Measurements from ENCODE around the gene TBC1D2B. TPM values are rescaled to one million over a fixed set of nuclear protein-coding genes. Genes with fewer than 3 reads are reported as not detected.
"Not testable (repeated sequence)": the region's sequence is repeated elsewhere in the genome, so short reads cannot be mapped to it uniquely, and the experiment has no call there.

TBC1D2B gene
- total and polyA plus RNA-seq, 2 donors: 31.6 to 55.0 TPM

DNA sequence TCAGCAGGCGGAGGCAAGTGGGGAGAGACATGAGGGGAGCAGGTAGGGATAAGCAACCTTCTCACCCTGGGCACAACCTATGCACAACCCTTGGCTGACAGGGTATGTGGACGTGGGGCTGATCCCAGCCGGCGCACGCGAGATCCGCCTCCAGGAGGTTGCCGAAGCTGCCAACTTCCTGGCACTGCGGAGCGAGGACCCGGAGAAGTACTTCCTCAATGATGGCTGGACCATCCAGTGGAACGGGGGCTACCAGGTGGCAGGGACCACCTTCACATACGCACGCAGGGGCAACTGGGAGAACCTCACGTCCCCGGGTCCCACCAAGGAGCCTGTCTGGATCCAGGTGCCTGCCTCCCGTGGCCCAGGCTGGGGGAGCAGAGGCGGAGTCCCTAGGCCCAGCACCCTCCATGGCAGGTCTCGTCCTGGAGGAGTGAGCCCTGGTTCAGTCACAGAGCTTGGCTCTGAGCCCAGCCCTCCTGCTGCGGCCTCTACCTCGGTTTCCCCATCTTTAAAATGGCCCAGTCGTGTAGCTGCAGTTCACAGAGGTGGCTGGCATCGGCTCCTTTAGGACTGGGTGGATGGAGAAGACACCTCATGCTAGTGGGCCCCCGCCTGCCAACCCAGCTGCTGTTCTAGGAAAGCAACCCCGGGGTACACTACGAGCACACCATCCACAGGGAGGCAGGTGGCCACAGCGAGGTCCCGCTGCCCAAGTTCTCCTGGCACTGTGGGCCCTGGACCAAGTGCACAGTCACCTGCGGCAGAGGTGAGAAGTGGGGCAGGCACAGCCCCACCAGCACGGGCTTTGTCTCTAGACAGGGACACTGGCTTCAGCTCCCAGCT lies 96.0 kb downstream of the TBC1D2B start:
- 88% methylated on average over 30 of the region's 30 CpGs for WGBS
- DNase-seq (ENCODE audit: extremely low spot score): no peak
- no peak overlapping the region for H3K27ac ChIP-seq (ENCODE audit: low read depth)
- no peaks in the 10 kb centered on the region for H3K4me1 ChIP-seq (ENCODE audit: insufficient read depth)
- no peaks in the 10 kb centered on the region for H3K36me3 ChIP-seq (ENCODE audit: insufficient read depth)
- H3K4me3 ChIP-seq (ENCODE audit: low read depth, low read length): no peak overlapping the region

DNA sequence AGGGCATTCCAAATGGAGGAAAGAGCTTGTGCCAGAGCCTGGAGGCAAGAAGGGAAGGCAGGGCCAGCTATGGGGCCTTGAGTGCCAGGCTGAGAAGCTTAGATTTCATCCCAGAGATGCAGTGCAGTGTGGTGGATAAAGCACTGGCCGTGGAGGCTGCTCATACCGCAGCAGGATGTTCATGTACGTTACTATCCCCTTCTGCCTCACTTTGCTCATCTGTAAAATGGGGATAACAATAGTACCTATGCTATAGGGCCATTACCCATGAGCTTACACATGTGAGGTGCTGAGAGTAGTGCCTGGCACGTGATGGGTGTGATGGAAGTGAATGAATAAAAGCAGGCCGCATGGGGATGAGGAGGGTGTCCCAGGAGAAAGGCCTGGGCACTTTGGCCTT lies 96.8 kb downstream of the TBC1D2B start:
- not testable (repeated sequence) for H3K36me3 ChIP-seq (ENCODE audit: insufficient read depth); DNase-seq (ENCODE audit: extremely low spot score); H3K4me3 ChIP-seq (ENCODE audit: low read depth, low read length); H3K4me1 ChIP-seq (ENCODE audit: insufficient read depth); H3K27ac ChIP-seq (ENCODE audit: low read depth)
- 96% methylated on average over 4 of the region's 5 CpGs for WGBS

DNA sequence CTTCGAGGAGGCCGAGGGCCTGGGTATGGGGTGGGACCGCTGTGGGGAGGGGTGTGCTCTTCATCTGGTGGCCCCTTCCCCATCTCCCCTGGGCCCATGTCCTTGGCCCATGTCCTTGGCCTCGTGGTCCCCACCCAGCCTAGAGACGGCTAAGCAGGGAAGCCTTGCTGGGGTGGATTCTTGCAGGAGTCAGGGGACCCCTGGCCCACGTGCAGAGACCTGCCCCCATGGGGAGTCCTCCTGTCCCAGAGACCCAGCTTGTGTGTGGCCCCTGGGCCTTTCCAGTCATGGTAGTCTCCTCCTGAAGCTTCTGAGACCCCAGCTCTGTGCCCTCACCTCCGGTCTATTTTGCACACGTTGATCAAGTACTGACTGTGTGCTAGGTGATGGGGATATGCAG lies 97.4 kb downstream of the TBC1D2B start:
- H3K36me3 ChIP-seq (ENCODE audit: insufficient read depth): no peaks in the 10 kb centered on the region
- 88% methylated on average over 8 of the region's 8 CpGs for WGBS
- no peak overlapping the region for H3K27ac ChIP-seq (ENCODE audit: low read depth)
- no peaks in the 10 kb centered on the region for H3K4me1 ChIP-seq (ENCODE audit: insufficient read depth)
- no peak overlapping the region for H3K4me3 ChIP-seq (ENCODE audit: low read depth, low read length)
- DNase-seq (ENCODE audit: extremely low spot score): no peak

DNA sequence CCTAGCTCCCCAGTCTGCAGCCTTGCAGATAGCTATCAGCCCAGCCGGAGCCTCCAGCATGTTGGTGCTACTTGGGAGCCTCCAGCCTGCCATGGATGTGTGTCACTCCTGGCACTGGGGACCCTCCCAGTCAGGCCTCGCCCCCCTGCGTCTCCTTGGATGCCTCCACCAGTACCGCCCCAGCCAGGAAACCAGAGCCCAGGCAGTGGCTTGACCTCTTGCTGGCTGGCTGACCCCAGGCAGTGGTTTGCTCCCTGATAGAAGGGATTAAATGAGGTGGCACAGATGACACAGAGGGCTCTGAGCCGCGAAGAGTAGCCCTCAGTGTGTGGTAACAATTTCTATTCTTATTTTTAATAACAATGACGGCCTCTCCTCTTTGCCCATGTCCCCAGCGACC lies 98.4 kb downstream of the TBC1D2B start:
- H3K27ac ChIP-seq (ENCODE audit: low read depth); H3K36me3 ChIP-seq (ENCODE audit: insufficient read depth); DNase-seq (ENCODE audit: extremely low spot score); H3K4me3 ChIP-seq (ENCODE audit: low read depth, low read length); H3K4me1 ChIP-seq (ENCODE audit: insufficient read depth): not testable (repeated sequence)
- 88% methylated on average over 7 of the region's 8 CpGs for WGBS

DNA sequence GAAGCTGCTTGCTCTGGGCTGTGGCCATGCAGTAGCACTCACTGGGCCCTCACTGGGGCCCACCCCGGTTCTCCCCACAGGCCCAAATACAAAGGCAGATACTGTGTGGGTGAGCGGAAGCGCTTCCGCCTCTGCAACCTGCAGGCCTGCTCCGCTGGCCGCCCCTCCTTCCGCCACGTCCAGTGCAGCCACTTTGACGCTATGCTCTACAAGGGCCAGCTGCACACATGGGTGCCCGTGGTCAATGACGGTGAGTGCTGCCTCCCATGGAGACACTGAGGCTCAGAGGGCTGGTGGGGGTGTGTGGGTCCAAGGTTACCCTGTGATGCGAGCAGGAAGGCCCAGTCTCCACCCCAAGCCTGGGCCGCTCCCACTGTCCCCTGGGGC lies 98.8 kb downstream of the TBC1D2B start:
- DNase-seq (ENCODE audit: extremely low spot score); H3K36me3 ChIP-seq (ENCODE audit: insufficient read depth); H3K4me3 ChIP-seq (ENCODE audit: low read depth, low read length): not testable (repeated sequence)

DNA sequence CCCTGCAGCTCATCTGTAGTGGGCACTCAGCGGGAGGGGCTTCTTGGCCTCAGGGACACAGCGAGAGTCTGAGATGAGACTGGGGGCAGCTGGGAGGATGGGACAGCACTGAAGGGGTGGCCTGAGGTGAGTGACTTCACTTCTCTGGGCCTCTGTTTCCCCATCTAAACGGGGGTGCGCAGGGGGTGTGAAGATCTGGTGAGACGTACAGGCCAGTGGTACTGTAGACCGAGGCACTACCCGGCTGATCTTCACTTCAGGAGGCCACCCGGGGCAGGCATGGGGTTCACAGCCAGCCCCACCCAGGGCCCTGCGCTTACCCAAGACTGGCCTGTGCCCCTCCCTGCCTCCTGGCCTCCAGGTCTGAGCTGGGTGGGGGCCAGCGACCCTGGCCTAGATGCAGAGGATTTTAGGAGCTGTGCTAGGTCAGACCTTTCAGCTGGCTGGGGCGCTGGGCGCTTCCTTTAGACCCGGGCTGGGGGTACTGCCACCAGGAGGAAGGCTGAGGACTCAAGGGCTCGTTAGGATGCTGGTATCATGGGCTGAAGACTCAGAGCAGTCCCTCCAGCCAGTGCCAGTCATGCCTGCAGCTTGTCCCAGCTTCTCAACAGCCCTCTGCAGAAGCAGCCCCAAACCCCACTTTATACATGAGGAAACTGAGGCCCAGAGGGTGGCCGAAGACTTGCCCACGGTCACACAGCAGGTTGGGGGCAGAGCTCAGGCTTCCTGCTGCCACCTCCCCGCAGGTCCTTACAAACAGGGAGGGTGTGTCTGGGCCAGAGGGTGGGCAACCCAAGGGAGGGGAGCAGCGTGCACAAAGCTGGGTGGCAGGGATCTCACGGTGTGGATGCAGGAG lies 99.4 kb downstream of the TBC1D2B start:
- not testable (repeated sequence) for H3K36me3 ChIP-seq (ENCODE audit: insufficient read depth); DNase-seq (ENCODE audit: extremely low spot score); H3K4me1 ChIP-seq (ENCODE audit: insufficient read depth); H3K4me3 ChIP-seq (ENCODE audit: low read depth, low read length); H3K27ac ChIP-seq (ENCODE audit: low read depth)
- 84% methylated on average over 19 of the region's 19 CpGs for WGBS

More for the DNA sequence above, 98.8 kb downstream of the TBC1D2B start:
- H3K27ac ChIP-seq (ENCODE audit: low read depth); H3K4me1 ChIP-seq (ENCODE audit: insufficient read depth): not testable (repeated sequence)
- 83% methylated on average over 13 of the region's 13 CpGs for WGBS

DNA sequence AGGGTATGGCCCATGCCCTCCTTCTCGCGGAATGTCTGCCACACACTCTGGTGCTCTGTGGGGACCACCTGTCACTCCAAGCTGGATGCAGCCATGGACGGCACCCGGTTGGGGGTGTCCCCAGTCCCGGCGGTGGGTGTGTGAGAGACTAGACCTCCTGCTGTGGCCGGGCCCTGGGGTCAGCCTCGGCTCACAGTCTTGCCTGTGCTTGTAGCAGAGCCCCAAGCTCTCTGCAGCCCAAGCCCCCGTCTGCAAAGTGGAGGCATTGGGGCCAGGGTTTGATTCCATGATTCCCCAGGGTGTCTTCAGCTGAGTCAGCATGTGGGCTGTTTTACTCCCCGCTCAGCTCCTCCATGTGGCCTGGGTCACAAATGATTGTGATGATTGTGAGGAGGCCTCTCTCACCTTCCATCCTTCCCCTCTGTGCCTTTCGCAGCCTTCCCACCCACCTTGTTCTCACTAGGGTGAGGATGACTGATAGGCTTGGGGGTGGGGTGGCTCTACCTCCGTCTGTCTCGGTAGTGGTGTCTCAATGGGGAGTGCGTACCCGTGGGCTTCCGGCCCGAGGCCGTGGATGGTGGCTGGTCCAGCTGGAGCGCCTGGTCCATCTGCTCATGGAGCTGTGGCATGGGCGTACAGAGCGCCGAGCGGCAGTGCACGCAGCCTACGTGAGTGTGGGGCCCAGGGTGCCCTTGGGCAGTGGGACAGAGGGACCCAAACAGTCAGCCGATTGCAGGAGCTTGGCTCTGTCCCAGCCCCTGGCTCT lies 100.6 kb downstream of the TBC1D2B start:
- WGBS: 86% methylated on average over 26 of the region's 26 CpGs
- H3K36me3 ChIP-seq (ENCODE audit: insufficient read depth); H3K4me3 ChIP-seq (ENCODE audit: low read depth, low read length); DNase-seq (ENCODE audit: extremely low spot score); H3K27ac ChIP-seq (ENCODE audit: low read depth); H3K4me1 ChIP-seq (ENCODE audit: insufficient read depth): not testable (repeated sequence)

DNA sequence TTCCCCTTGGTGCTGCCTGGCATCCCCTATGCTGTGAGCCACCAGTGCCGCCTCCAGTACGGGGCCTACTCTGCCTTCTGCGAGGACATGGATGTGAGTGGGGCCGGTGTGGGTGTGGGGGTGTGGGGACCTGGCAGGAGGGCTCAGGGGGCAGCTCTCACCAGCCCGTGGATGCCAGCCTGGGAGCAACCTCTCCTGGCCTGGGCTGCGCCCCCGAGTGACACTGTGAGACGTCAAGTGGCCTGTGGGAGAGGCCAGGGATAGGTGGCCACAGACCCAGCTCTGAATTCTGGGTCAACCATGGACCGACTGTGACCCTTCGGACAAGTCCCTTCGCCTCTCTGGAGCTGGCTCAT lies 101.4 kb downstream of the TBC1D2B start:
- H3K27ac ChIP-seq (ENCODE audit: low read depth); H3K4me3 ChIP-seq (ENCODE audit: low read depth, low read length); H3K36me3 ChIP-seq (ENCODE audit: insufficient read depth); DNase-seq (ENCODE audit: extremely low spot score); H3K4me1 ChIP-seq (ENCODE audit: insufficient read depth): not testable (repeated sequence)
- 92% methylated on average over 11 of the region's 11 CpGs for WGBS

DNA sequence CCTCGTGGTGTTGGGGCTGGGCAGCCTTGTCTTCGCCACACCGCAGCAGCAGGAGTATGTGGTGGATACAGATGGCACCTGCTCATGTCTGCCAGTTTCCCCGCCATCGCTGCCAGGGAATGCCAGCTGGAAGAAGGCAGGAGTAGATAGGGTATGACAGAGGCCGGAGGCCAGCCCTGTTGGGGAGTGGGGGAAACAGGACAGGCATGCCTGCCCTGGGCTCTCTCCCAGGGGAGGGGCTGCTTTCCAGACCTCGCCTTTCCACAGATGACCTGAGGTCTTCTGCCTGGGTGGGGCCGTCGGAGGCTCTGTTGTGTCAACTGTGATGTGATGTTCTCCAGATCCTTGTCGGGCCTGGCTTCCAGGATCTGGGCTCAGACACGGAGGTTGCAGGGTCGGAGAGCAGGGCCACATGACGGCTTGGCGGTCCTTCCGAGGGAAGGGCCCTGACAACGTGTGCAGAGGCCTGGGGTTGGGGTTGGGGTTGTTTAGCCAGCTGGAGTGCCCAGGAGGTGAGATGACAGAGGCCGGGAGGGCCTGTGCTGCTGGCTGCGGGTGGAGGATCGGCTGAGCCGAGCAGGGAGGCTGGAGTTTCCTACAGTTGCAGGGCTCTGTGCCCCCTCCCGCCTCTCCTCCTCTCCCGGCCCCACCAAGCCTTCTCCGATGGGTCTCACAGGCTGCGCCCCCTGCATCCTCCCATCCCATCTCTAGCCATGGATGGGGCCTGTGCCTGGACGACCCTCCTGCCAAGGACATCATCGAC lies 102.0 kb downstream of the TBC1D2B start:
- Histone ChIP-seq H3K36me3 (ENCODE audit: insufficient read depth) (no peaks in the 10 kb centered on the region), H3K4me3 (ENCODE audit: low read depth, low read length) (no peak overlapping the region), H3K27ac (ENCODE audit: low read depth) (no peak overlapping the region), H3K4me1 (ENCODE audit: insufficient read depth) (peaks cover 2% of the 10 kb centered on the region)
- 56% methylated on average over 26 of the region's 26 CpGs for WGBS
- no peak for DNase-seq (ENCODE audit: extremely low spot score)

DNA sequence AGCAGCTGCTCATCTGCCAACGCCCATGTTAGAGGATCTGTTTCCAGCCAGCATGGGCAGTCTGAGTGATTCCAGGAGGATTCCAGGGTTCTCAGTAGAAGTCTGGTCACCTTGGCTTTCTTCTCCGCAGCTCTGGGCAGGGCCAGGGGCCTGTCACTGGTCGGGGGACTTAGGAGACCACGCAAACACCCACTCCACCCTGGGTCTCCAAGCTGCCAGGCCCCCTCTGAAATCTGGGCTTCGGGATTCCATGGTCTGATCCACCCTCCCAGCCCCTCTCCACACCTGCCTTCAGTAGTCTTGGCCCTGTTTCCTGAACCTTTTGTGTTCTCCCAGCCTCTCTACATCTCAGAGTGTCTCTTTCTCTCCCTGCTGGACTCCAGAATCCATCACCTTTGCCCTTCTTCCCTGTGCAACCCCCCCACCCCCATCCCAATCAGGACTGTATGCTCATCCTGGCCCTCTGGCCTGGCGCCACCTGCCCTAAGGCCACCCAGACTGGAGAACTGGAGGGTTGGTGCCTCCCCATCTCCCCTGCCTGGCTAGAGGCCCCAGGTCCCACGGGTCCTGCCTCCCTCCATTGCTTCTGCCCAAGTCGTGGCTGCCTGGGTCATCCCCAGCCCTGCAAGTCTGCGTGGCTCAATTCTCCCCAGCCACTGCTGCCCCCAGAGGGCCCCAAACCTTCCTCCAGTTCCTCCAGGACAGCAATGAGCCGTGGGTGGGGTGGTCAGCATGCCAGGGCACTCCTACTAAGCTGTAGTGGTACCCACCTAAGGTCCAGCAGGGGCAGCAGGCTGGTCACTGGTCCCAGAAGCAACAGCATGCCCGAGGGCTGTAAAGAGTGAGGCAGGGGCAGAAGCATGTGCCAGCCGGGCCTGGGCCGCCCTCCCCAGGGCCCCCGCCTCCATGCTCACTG lies 102.8 kb downstream of the TBC1D2B start:
- 78% methylated on average over 14 of the region's 14 CpGs for WGBS
- H3K4me3 ChIP-seq (ENCODE audit: low read depth, low read length): no peak overlapping the region
- H3K4me1 ChIP-seq (ENCODE audit: insufficient read depth): peaks cover 2% of the 10 kb centered on the region
- H3K27ac ChIP-seq (ENCODE audit: low read depth): no peak overlapping the region
- H3K36me3 ChIP-seq (ENCODE audit: insufficient read depth): no peaks in the 10 kb centered on the region
- no peak for DNase-seq (ENCODE audit: extremely low spot score)

DNA sequence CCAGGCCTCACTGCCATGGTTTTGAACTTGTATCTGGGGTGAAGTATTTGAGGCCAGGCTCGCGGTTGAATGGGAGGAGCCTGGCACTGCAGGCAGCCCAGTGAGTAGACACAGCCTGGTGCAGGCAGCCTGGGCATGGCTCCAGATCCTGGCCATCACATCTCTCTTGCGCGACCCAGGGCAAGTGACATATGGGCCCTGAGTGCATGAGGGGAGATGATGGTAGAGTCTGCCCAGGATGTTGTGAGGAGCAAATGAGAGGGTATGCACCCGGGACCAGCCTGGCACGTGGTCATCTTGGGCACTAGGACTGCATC lies 103.5 kb downstream of the TBC1D2B start:
- Histone ChIP-seq H3K27ac (ENCODE audit: low read depth) (no peak overlapping the region), H3K4me1 (ENCODE audit: insufficient read depth) (peaks cover 2% of the 10 kb centered on the region), H3K36me3 (ENCODE audit: insufficient read depth) (no peaks in the 10 kb centered on the region), H3K4me3 (ENCODE audit: low read depth, low read length) (no peak overlapping the region)
- 22% methylated on average over 6 of the region's 6 CpGs for WGBS
- no peak for DNase-seq (ENCODE audit: extremely low spot score)

DNA sequence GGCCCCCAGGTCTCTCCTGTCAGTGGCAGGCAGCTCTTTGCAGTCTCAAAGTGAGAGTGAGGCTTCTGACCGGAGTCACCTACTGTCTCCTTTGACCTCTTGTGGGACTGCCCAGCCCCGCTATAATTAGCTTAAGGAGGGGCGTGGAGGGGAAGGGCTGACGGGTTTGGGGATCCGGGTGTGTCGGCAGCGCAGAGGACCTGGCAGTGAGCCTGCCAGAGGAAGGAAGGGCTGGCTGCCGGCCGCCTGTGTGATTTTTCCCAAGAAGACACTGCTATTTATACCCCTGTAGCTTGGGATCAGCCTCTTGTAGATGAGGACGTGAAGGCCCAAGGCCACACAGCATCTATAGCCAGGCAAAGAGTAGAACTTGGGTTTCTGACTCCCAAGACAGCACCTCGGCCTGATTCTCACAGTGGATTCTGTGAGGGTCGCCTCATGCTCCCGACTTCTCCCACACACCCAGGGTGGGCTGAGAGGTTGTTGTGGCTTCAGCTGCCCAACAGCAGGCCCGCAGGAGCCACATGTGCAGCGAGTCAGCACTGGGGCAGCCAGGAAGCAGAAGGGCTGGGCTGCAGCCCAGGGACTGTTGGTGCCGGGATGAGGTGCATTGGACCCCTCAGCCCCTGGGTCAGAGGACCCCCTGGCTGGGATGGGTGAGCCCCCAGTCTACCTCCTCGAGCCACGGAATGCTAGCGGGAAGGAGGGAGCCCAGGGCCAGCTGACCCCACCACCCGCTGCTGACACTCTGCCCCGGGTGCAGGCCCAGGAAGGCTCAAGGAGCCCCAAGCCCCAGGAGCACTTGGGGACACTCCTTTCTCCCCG lies 104.0 kb downstream of the TBC1D2B start:
- not testable (repeated sequence) for H3K36me3 ChIP-seq (ENCODE audit: insufficient read depth); H3K27ac ChIP-seq (ENCODE audit: low read depth); DNase-seq (ENCODE audit: extremely low spot score); H3K4me1 ChIP-seq (ENCODE audit: insufficient read depth); H3K4me3 ChIP-seq (ENCODE audit: low read depth, low read length)
- whole genome bisulfite sequencing: 41% methylated on average over 11 of the region's 22 CpGs
